Stimulated activated CD8-positive, alpha-beta memory T cell treated with anti-CD3 and anti-CD28 coated beads, Interleukin-15, amount 100 ng/mL, for 24 hours (primary cell): Measurements from ENCODE around the gene LRRC55.
"Not testable (repeated sequence)": the region's sequence is repeated elsewhere in the genome, so short reads cannot be mapped to it uniquely, and the experiment has no call there.

ENCODE experiments used
- DNase-seq: peaks from one replicate; pipeline ENCODE4 v3.0.0-alpha.2; 2020; ENCODE audit warnings: low read depth

LRRC55 gene

DNA sequence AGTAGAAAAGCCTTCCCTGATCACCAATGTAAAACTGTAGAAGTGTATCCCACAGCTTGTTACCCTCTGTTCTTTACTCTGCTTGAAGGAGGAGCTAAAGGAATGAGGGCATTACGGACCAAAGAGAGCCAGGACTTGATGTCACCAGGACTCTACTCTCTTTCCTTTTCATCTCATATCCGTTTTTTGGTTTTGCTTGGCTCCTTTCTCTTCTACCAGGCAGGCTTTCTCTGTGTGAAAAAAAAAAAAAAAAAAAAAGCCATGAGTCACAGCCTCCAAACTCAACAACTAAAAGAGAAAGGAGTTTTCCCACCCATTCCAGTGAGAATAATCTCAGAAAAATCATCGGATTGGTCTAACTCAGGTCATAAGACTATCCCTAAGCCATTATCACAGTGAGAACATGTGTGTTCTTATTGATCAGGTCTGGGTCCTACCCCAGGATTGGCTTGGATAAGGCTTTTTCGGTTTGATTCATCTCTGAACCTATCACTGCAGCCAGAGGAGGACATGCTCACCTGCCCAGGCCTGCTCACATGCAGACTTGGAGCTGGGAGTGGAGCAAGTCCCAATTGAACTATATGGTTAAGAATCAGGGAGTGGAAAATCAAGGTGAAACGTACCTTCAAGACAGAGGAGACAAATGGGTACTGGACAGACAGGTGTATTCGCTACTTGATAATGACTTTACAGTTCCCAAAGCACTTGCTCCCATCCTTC, 19.4 kb upstream of the LRRC55 start:
- DNase-seq: no peak

DNA sequence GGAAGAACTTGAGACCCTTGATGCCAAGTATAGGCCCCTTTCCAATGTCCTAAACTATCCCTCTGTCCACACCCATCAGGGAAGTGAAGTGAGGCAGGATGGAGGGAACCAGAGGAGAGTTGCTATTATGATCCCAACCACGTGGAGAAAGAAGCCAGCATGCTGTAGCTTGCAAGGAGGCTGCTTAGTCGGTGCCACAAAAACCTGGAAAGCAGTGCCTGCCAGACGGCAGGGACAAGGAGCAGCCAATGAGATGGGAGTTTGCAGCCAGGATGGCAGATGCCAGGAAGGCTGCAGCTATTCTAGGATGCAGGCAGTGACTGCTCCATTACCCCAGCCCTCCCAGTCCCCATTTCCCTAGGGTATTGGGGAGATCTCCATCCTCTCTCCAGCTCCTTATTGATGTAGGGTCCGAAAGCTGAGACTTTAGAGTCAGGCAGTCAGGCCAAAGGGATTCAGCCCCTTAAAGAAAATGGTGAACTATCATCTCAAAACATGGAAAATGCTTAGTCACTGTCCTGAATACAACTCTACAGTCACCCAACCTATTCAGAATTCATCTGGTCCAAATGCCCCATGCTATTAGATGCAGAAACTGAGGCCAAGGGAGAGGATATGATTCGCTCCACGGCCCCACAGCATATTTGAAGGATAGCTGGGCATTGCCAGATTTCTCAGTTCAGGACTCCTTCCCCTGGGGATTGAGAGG, 18.4 kb upstream of the LRRC55 start:
- no peak for DNase-seq

DNA sequence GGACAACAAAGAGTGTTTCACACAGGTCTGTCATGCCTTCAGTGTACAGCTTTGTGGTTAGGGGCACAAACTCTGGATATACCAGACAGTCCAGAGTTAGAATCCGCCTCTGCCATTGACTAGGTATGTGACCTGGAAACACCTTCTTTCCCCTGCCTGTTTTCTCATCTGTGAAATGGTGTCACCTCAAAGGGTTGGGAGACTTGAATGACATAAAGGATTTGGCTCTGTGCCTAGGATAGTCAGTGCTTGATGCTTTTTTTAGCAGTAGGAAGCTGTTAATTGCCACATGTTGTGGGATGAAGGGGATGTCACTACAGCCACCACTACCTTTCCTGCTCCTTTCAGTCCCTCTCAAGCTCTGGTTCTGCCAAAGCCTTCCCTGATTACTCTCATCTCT, 17.4 kb upstream of the LRRC55 start:
- DNase-seq: no peak

DNA sequence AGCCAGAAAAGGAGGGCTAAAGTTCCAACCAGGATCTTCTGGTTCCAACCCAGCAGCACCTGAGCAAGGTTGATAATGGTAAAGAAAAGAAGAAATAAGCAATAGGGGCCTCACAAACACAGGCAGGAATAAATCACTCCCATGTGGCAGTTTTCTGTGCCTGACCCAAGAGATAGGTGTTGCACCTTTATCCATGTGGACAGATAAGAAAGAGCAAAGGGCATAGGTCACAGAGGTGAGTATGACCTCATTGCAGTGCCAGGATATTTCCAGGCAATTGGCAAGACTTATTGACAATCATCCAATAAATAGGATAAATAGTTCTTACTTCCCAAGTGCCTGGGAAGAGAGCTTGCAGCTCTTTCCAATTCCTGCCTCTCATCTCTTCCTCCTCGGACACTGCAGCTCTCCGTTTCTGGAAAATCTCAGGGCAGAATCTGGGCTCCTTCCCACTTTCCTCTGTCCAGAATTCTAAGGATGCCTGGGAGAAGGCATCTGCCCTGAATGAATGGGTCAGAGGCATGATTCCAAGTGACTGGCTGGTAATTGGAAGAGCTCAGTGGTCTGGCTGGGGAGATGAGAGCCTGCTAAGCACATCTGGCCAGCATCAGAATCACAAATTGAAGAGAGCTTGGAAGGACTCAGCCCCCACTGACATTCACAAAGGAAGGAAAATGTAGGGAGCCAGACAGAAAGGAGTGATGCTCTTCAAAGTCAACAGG, 14.5 kb upstream of the LRRC55 start:
- DNase-seq: no peak

DNA sequence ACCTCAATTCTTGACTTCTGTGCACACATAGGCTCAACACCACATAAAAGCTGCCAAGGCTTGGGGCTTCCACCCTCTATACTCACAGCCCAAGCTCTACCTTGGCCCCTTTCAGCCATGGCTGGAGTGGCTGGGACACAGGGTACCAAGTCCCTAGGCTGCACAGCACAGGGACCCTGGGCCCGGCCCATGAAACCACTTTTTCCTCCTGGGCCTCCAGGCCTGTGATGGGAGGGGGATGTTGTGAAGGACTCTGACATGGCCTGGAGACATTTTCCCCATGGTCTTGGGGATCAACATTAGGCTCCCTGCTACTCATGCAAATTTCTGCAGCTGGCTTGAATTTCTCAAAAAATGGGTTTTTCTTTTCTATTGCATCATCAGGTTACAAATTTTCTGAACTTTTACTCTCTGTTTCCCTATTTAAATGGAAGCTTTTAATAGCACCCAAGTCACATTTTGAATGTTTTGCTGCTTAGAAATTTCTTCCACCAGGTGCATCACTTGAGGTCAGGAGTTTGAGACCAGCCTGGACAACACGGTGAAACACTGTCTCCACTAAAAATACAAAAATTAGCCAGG, 11.9 kb upstream of the LRRC55 start:
- not testable (repeated sequence) for DNase-seq

DNA sequence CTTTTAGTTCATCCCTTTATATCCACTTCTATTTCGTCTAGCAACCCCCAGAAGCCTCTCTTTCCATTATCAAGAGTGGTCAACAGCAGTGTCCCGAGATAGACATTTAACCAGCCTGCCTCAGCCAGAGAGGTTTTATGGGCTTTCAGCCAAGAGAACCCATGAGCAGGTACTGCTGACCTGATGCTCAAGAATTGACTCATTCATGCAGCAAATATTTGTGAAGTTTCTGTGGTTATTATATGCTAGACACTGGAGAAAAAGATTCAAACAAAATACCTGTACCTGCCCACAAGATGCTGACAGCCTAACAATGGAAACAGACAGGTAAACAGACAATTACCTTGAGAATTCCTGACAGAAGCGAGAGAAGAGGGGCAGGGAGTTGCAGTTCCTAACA, 9.7 kb upstream of the LRRC55 start:
- DNase-seq: no peak

DNA sequence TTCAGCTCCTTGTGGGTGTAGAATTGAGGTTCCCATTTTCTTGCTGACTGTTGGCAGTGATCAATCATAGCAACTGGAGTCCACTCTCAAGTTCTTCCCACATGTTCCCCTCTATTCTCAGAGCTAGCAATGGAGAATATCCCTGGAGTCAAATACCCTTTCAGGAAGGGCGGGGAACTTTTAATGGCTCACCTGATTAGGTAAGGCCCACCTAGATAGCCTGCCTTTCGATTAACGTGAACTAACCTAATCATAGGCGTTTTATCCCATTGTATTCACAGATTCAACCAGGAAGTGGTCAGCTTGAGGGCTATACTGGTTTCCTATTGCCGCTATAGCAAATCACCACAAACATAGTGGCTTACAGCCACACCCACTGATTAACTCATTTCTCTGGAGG, 7.1 kb upstream of the LRRC55 start:
- DNase-seq: no peak

DNA sequence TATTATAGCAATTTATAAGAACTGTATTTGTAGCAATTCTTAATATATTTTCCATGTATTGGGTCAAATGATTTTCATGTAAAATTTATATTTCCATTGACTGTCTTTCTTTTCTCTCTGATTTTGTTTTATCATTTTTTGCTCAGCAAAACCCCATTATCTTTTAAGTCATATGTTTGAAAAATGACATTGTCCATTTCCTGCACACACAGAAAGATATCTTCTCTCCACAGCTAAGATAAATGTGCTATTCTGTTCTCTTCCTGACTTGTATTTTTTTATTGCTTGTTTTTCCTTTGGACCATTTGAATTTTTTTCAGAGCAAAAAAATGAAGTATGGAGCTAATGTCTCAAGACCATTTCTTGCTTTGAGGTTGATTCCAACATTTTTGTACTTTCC, 6.3 kb upstream of the LRRC55 start:
- no peak for DNase-seq

DNA sequence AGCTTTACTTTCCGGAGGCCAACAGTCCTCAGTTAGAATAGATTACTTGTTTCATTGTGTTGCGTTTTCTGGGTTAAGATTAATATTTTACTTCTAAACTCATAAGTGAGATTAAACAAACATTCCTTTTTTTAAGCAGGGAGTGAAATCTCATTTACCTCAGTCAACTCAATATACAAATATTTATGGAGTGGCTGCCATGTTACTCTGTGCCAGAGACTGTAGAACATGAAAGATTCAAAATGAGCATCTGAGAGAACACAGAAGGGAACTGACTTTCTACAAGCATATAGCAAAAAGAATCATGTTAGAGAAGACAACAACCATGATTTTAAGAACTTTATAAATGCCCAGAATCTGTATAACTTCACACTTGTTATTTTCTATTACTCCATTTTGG, 3.4 kb upstream of the LRRC55 start:
- DNase-seq: no peak

DNA sequence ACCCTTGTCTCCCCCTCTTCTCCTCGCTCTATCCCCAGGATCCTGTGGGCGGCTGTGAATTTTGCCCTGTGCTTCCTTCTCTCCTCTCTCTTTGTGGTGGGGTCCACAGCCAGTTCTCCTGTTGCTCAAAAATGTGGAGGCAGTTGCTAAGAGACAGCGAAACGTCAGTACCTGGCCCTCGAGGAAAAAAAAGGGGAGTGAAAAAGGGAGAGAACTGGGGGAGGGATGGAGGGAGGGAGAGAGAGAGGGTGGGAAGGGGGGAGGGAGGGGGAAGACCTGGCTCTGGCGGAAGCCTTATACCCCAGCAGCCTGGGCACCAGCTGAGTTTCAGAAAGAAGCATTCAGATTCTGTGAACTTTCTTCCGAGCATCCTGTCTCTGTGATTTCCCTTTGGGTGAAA, 2.1 kb upstream of the LRRC55 start:
- DNase-seq: no peak

DNA sequence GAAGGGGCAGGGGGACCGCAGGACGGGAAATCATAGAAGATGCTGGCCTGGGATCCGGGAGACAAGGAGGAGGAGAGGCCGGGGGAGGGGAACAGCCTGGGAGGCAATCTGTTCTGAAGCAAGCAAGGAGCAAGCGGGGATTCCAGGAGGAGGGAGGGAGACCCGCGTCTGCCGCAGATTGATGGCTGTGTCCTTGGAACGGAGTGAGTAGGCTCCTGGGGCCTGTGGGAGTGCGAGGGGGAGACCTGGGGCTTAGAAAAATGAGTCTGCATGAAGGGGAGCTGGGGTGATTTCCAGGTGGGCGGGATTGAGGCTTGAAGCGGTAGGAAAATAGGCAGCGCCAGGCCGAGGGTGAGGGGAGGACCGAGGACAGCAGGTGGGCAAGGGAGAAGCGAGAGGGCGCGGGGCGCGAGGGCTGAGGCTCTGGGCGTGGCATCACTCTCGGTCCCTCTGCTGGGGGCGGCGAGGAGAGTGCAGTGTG, 1.6 kb upstream of the LRRC55 start:
- no peak for DNase-seq

DNA sequence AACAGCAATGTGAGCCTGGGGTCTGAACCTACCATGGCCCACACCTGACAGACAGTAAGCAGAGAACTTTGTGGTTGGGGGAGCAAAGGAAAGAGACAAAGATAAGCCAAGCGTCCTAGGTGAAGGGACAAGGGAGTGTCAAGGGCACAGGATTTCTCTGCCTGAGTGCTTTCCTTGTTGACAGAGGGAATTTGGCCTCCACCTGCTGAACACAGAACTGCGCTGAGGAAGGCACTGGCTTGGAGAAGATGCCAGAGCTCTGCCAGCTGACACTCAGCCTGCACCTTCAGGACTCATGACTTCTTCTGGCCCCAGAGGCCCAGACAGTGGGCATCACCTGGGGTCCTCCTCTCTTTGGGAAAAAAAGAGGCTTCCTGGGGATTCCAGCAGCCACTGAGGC, 789 bp upstream of the LRRC55 start:
- no peak for DNase-seq

DNA sequence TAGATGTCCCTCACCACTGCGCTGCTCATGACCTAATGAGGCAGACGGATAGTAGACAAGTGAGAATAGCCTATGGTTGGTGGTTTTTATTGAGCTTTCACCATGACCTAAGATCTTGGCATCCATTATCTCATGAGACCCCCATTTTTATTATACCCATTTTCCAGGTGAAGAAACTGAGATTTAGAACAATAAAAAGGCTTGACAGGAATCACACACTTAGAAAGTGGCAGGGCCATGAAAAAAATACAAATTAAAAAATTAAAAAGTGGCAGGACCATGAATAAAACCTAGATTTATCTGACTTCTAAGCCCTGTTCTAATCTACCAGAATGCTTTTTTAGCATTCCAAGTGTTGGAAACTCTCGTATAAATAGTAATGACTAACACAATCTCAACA, 1.1 kb downstream of the LRRC55 start:
- no peak for DNase-seq

DNA sequence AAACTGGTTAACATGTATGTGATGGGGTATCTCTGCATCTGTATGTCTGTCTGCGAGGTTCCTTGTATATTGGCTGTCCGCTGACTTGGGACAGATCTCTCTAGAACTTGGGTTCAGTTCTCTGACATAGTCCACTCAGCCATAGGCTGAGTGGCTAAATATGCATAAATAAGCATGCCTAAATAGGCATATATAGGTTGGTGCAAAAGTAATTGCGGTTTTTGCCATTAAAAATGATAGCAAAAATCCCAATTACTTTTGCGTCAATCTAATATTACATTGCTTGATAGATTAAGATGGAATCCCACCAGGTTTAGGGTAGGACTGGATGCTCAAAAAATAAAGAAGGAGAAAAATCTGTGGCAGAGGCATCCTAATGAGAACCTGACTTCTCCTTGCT, 8.8 kb downstream of the LRRC55 start:
- DNase-seq: no peak

DNA sequence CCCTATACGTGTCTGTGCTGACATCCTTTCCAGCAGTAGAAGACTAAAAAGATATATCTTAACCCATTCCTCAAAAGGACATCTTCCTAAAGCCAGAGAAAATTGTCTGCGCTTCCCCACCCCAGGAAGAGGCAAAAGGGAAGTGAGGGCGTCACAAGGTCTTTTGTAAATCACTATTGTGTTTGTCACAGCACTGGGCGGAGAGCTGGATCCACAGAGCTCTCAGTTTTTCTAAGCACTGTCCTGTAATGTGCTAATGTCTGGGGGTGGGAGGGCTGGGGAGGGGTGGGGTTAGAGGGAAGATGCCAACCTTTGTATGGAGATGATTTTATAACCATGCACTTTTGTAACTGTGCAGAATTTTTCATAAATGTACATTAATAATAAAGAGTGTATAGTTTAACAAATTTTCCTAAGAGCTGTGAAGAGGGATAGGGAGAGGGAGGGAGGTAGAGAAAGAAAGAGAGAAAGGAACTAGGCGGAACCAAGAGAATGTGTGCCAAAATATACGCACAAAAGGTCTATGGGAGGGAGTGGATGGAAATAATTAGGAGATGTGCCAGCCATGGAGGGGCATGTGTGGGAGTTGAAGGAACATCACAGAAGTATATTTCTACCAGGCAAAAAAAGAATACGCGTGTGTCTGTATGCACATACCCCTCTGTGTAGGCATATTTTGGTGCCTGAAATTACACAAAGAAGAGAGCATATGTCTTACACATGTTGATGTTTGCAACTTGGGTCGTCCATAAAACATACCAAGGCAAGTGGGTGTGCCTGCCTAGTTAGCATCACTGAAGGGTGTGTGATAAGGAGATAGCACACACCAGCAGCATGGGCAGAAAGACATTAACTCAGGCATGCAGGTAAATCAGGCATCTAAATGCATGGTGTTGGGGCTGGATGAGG, 9.8 kb downstream of the LRRC55 start:
- no peak for DNase-seq

DNA sequence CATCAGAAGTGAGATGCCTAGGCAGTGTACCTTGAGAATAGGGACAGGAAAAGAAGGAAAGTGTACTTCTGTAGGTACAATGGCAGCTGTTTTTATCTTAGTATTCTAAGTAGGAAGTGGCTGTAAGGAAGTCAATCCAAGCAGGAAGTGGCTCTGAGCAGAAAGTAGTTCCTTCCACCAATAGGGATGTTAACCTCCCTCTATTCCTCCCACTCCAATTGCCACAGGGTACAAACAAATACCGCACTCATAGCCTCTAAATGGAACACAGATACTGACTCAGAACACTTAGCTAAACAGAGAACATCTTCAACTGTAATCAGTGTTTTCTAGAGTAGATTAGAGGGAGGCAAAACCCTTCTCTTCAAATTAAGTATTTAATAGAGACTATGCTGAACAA, 10.6 kb downstream of the LRRC55 start:
- no peak for DNase-seq

DNA sequence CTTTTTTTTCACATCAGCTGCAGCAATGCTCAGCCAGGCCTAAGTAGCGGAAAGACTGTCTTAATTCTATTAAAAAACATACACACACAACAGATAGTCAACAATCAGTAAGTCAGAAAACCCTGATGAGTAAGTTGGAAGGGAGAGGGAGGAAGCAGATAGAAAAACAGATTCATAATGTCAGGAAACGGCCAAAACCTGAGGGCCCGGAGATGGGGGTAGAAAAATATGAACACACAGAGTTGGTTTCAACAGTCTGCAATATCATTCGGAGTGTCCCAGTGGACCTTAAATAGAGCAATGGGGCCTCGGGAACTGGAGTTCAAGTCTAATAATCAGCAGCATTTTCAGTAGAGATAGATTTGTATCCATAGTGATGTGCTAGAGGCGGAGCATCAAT, 14.8 kb downstream of the LRRC55 start:
- no peak for DNase-seq

DNA sequence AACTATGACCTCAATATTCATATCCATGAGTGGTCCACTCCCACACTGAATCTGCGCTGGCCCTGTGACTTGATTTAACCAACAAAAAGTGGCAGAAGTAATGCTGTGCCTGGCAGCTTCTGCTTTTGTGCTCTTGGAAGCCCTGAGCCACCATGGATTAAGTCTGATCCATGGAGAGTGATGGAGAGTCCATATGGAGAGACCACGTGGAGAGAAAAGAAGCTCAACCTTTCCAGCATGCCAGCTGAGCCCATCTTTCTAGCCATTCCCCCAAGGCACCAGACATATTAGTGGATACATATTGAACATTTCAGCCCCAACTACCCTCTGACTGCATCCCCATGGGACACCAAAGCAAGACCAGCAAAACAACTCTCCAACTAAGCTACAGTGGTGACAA, 16.0 kb downstream of the LRRC55 start:
- no peak for DNase-seq

DNA sequence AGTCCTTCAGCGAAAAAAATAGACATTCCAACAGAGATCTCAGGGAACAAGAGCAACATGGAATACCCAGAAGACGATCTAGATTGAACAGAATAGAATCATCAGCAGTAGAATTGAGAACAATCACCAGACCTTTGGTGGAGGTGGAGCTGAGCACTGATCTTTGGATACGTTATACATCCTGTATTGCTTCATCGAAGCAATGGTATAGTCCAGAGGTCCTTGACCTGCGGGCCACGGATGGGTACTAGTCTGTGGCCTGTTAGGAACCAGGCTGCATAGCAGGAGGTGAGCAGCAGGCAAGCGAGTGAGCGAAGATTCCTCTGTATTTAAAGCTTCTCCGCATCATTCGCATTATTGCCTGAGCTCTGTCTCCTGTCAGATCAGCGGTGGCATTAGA, 17.6 kb downstream of the LRRC55 start:
- no peak for DNase-seq

DNA sequence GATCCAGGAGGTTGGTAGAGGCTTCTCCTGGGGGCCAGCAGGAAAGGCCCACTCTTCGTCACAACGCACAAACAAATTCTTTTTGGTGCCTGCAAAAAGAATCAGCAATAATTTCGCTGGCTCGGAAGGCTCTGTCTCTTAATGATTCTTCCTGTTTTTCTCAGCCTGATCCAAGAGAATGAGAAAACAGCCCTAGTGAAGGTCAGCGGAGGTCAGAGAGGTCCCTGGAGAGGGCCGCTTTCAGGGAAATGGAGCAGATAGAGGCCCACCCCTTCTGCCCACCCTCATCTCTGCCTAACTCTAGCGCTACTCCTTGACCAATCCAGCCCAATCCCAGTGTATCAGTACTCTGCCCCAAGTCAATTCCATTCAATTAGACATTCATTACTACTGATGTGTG, 19.2 kb downstream of the LRRC55 start:
- DNase-seq: no peak

DNA sequence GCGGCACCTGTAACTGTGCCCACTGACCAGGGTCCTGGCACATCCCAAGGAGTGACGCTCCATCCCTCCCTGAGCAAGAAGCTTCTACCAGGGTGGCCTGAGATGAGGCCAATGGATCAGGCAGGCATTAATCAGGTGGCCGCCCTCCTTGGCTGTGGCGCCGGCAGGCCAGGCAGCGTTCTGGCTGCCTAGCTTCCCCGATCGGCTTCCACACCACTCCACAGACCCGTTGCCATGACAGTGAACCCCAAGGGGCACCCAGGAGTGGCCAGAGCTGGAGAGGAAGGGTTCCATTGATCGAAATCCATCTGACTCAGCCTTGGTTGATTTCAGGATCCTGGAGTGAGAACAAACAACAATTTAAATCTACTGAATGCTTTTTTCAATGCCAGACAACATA, 20.5 kb downstream of the LRRC55 start:
- no peak for DNase-seq

DNA sequence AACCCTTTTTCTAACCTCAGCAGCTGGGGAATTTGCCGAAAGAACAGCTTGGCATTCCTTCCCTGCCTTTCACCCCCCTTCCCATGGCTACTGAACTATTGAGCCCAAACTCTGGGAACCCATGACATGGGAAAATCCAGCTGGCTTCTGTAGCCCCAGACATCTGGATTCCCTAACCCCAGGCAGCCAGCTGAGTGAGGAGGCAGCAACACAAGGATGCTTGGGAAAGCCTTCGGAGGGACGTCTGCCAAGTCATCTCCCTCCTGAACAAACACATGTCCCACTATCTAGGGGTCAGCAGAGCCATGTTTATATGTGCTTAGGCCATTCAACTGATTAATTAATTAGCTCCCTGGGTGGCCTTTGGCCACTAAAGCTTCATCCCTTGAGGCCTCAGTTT, 21.6 kb downstream of the LRRC55 start:
- DNase-seq: no peak
